K562 (cell line): ENCODE measurements around the gene NAA10. TPM values are rescaled to one million over a fixed set of nuclear protein-coding genes. Genes with fewer than 3 reads are reported as not detected.

Experiments used
- CCNT2 ChIP-seq: IDR thresholded peaks from 2 replicates; pipeline ENCODE4 v1.6.1; 2011; ENCODE audit warnings: borderline replicate concordance, low read depth, mild to moderate bottlenecking, moderate library complexity, mixed read lengths, low read length; ENCODE audit not compliant: insufficient read length; ENCODE audit errors: extremely low read depth
- EGR1 ChIP-seq: fragments of 450-650 bp; conservative IDR thresholded peaks from 2 replicates; pipeline ENCODE4 v1.6.1; 2017; ENCODE audit warnings: mild to moderate bottlenecking
- EP300 ChIP-seq: IDR thresholded peaks from 2 replicates; pipeline ENCODE4 v1.6.1; 2012; ENCODE audit warnings: low read length, improper control_type of control experiment
- FOXA1 ChIP-seq: fragments of 450-650 bp; IDR thresholded peaks from 2 replicates; pipeline ENCODE4 v1.6.1; 2016; ENCODE audit warnings: mild to moderate bottlenecking, borderline replicate concordance
- FUS ChIP-seq: fragments of 200-400 bp; formaldehyde crosslinking; optimal IDR thresholded peaks from 2 replicates; pipeline ENCODE3; 2017; ENCODE audit warnings: low read depth, low read length
- GTF2A2 ChIP-seq: IDR thresholded peaks from 2 replicates; pipeline ENCODE4 v1.6.1; 2016; ENCODE audit warnings: mild to moderate bottlenecking, missing genetic modification characterization, missing compliant biosample characterization
- HOXB6 ChIP-seq: fragments of 250-450 bp; sonication (Bioruptor Pico); IDR thresholded peaks from 2 replicates; pipeline ENCODE4 v1.5.1; 2022; ENCODE audit warnings: mild to moderate bottlenecking, borderline replicate concordance
- MCM7 ChIP-seq, 2 experiments: fragments of 450-650 bp; IDR thresholded peaks; 2 replicates each; pipeline ENCODE4 v1.6.1; 2016 to 2018
- NEUROD1 ChIP-seq: fragments of 150-350 bp; IDR thresholded peaks from 2 replicates; pipeline ENCODE4 v1.6.1; 2014; ENCODE audit warnings: borderline replicate concordance, low read length, low read depth; ENCODE audit not compliant: partially characterized antibody
- POLR2AphosphoS2 ChIP-seq: IDR thresholded peaks from 2 replicates; pipeline ENCODE4 v1.6.1; 2012; ENCODE audit warnings: low read length, improper control_type of control experiment
- RBM25 ChIP-seq: fragments of 200-400 bp; formaldehyde crosslinking; IDR thresholded peaks from 2 replicates; pipeline ENCODE4 v1.6.1; 2018; ENCODE audit warnings: low read length, low read depth, moderate library complexity; ENCODE audit not compliant: severe bottlenecking
- THAP7 ChIP-seq: fragments of 250-450 bp; sonication (Bioruptor Pico); IDR thresholded peaks from 2 replicates; pipeline ENCODE4 v1.5.0; 2021
- VEZF1 ChIP-seq: fragments of 200-800 bp; sonication (Bioruptor generic); IDR thresholded peaks from 2 replicates; pipeline ENCODE4 v1.6.1; 2017; ENCODE audit warnings: missing genetic modification characterization, missing compliant biosample characterization
- ZBTB26 ChIP-seq: fragments of 450-650 bp; formaldehyde crosslinking; IDR thresholded peaks from 2 replicates; pipeline ENCODE4 v1.4.0; 2022; ENCODE audit warnings: missing genetic modification characterization
- ZBTB34 ChIP-seq: fragments of 250-450 bp; sonication (Bioruptor Pico); IDR thresholded peaks from 2 replicates; pipeline ENCODE4 v1.8.0; 2021; ENCODE audit warnings: mild to moderate bottlenecking, moderate library complexity
- ZNF324 ChIP-seq: fragments of 250-450 bp; sonication (Bioruptor Pico); IDR thresholded peaks from 2 replicates; pipeline ENCODE4 v1.4.0; 2020; ENCODE audit warnings: mild to moderate bottlenecking
- ZNF766 ChIP-seq: fragments of 200-800 bp; sonication (Bioruptor generic); conservative IDR thresholded peaks from 2 replicates; pipeline ENCODE4 v1.6.1; 2016; ENCODE audit warnings: missing genetic modification characterization, missing compliant biosample characterization
- polyA plus RNA-seq, 8 experiments: library from polyadenylated mRNA; depleted of rRNA in 4 of 8; stranded (reverse) in 5 of 8; unstranded in 3 of 8; fragments of >200 nt; fragmentation: Nextera tagmentation in 2 of 8; fragmentation: Illumina TruSeq in 1 of 8; extraction: Ambion mirVana in 2 of 8; extraction: Trizol in 1 of 8; gene quantifications; 2 replicates each; pipeline versions ENCODE4 v1.2.1 to v1.2.3, GENCODE V29; 2011 to 2014; ENCODE audit warnings: inconsistent platforms in 1 of 8, missing spikeins in 1 of 8
- total RNA-seq, 7 experiments: library from RNA; depleted of rRNA in 6 of 7; stranded (reverse); fragments of >200 nt in 6 of 7; fragmentation: Illumina TruSeq in 2 of 7; extraction: Trizol in 2 of 7; gene quantifications; 2 replicates each; pipeline versions ENCODE4 v1.2.1 to v1.2.3, GENCODE V29; 2011 to 2021; ENCODE audit warnings: low replicate concordance in 1 of 7
- TF ChIP-seq, protein P1 (sequence below): fragments of 450-650 bp; IDR thresholded peaks from 2 replicates; pipeline ENCODE4 v1.6.1; 2016; ENCODE audit warnings: mild to moderate bottlenecking
- TF ChIP-seq, protein P2 (sequence below): fragments of 450-650 bp; formaldehyde crosslinking; conservative IDR thresholded peaks from 2 replicates; pipeline ENCODE4 v1.4.0; 2022; ENCODE audit warnings: mild to moderate bottlenecking, missing genetic modification characterization

The NAA10 gene
- total and polyA plus RNA-seq, 9 of the 15 experiments (the other 6 are each of a cell fraction or from before 2014, with no cell fraction given): 11.1 to 250 (median 134) TPM

GRCh38 chrX:153900831-153901752 is 33.7 kb downstream of the NAA10 start (continued):
- TF ChIP-seq FOXA1 (no peak), VEZF1 (CRISPR knock-in tag) (peak; percentile 90), ZBTB26 (CRISPR knock-in tag) (peak; percentile 88), FUS (no peak), ZNF324 (CRISPR knock-in tag) (no peak), RBM25 (no peak), NEUROD1 (no peak), MCM7 (IDR thresholded peaks at IDR 0.05) (no peak), ZBTB34 (CRISPR knock-in tag) (no peak), HOXB6 (no peak), CCNT2 (peak; percentile 11), EGR1 (peak; percentile 73), THAP7 (no peak), ZNF766 (CRISPR knock-in tag) (peak; percentile 61; the same call in 1 of the 2 replicates), GTF2A2 (no peak), POLR2AphosphoS2 (no peak), EP300 (peak; percentile 39; the same call in 1 of the 2 replicates)
- TF ChIP-seq, protein P1, sequence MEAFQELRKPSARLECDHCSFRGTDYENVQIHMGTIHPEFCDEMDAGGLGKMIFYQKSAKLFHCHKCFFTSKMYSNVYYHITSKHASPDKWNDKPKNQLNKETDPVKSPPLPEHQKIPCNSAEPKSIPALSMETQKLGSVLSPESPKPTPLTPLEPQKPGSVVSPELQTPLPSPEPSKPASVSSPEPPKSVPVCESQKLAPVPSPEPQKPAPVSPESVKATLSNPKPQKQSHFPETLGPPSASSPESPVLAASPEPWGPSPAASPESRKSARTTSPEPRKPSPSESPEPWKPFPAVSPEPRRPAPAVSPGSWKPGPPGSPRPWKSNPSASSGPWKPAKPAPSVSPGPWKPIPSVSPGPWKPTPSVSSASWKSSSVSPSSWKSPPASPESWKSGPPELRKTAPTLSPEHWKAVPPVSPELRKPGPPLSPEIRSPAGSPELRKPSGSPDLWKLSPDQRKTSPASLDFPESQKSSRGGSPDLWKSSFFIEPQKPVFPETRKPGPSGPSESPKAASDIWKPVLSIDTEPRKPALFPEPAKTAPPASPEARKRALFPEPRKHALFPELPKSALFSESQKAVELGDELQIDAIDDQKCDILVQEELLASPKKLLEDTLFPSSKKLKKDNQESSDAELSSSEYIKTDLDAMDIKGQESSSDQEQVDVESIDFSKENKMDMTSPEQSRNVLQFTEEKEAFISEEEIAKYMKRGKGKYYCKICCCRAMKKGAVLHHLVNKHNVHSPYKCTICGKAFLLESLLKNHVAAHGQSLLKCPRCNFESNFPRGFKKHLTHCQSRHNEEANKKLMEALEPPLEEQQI: no peak
- TF ChIP-seq, protein P2, sequence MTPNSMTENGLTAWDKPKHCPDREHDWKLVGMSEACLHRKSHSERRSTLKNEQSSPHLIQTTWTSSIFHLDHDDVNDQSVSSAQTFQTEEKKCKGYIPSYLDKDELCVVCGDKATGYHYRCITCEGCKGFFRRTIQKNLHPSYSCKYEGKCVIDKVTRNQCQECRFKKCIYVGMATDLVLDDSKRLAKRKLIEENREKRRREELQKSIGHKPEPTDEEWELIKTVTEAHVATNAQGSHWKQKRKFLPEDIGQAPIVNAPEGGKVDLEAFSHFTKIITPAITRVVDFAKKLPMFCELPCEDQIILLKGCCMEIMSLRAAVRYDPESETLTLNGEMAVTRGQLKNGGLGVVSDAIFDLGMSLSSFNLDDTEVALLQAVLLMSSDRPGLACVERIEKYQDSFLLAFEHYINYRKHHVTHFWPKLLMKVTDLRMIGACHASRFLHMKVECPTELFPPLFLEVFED (CRISPR knock-in tag): peak; percentile 94
